Lower lobe of right lung (tissue), 2 donors: Measurements from ENCODE around the gene PLCL2. TPM values are rescaled to one million over a fixed set of nuclear protein-coding genes. Genes with fewer than 3 reads are reported as not detected.

Experiments
- ATAC-seq, 2 donors: fragments of 200-7000 bp; cut with Tn5 transposase; one replicate each; pipeline ENCODE4 v1.9.1; 2020 to 2022; ENCODE audit warnings: mild to moderate bottlenecking in 2 of 2, moderate library complexity in 2 of 2
- DNase-seq: peaks from one replicate; pipeline ENCODE4 v3.0.0-alpha.2; 2020
- H3K27ac ChIP-seq: fragments of 200-600 bp; one replicate; pipeline ENCODE4 v1.8.0; 2022
- H3K27me3 ChIP-seq: fragments of 200-600 bp; one replicate; pipeline ENCODE4 v1.8.0; 2022; ENCODE audit warnings: low read depth
- H3K36me3 ChIP-seq: fragments of 200-600 bp; one replicate; pipeline ENCODE4 v1.8.0; 2022; ENCODE audit warnings: mild to moderate bottlenecking
- H3K4me1 ChIP-seq: fragments of 200-600 bp; one replicate; pipeline ENCODE4 v1.8.0; 2022
- H3K4me3 ChIP-seq: fragments of 200-600 bp; one replicate; pipeline ENCODE4 v1.8.0; 2022; ENCODE audit warnings: mild to moderate bottlenecking
- H3K9me3 ChIP-seq: fragments of 200-600 bp; one replicate; pipeline ENCODE4 v1.8.0; 2022
- intact Hi-C: fragments of 100-400 bp; cut with DNase I; formaldehyde crosslinking; loops from one replicate; pipeline ENCODE4 v1.11.0; 2022
- total RNA-seq: library from RNA; stranded (reverse); fragmentation: NEBNext Ultra II Directional; extraction: Animal tissue kit (Norgen Biotek cat#: 25700); gene quantifications from one replicate; pipeline ENCODE4 v1.2.1, GENCODE V29; 2021
- TF ChIP-seq, protein P1 (sequence below): fragments of 200-600 bp; IDR thresholded peaks from one replicate; pipeline ENCODE4 v1.8.0; 2022; ENCODE audit warnings: antibody characterized with exemption, mild to moderate bottlenecking
- donor health status: DM: no; HTN: yes; CAD: no; lungs with severe emphysema.

PLCL2 gene
- total RNA-seq, 1 donor from 2014 or later: 12.1 TPM

DNA sequence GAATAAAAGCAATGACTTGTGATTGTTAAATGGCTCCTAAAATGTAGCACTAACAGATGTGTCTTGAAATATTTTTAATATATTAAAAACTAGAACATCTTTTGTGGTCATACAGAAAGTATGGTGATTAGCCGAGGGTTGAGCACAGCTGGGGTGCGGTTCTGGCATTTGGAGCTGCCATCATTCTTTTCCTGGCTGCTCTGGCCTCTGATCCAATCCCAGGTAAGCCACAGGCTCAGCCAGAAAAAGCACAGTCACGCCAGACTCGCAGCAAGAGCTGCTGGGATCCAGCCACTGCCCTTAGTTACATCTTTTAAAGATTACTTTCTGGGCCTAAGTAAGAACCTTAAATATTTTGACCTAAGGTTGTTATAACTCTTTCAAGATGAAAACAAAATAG, 196.8 kb downstream of the PLCL2 start:
- no peaks in the 10 kb centered on the region for H3K9me3 ChIP-seq
- TF ChIP-seq, protein P1, sequence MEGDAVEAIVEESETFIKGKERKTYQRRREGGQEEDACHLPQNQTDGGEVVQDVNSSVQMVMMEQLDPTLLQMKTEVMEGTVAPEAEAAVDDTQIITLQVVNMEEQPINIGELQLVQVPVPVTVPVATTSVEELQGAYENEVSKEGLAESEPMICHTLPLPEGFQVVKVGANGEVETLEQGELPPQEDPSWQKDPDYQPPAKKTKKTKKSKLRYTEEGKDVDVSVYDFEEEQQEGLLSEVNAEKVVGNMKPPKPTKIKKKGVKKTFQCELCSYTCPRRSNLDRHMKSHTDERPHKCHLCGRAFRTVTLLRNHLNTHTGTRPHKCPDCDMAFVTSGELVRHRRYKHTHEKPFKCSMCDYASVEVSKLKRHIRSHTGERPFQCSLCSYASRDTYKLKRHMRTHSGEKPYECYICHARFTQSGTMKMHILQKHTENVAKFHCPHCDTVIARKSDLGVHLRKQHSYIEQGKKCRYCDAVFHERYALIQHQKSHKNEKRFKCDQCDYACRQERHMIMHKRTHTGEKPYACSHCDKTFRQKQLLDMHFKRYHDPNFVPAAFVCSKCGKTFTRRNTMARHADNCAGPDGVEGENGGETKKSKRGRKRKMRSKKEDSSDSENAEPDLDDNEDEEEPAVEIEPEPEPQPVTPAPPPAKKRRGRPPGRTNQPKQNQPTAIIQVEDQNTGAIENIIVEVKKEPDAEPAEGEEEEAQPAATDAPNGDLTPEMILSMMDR: no peak
- no peaks in the 10 kb centered on the region for H3K4me1 ChIP-seq
- intact Hi-C loops: no loop called here
- H3K27me3 ChIP-seq: no peaks in the 10 kb centered on the region
- H3K27ac ChIP-seq: no peak overlapping the region
- H3K36me3 ChIP-seq: no peaks in the 10 kb centered on the region
- ATAC-seq (no peak), DNase-seq (no peak)
- H3K4me3 ChIP-seq: no peak overlapping the region

DNA sequence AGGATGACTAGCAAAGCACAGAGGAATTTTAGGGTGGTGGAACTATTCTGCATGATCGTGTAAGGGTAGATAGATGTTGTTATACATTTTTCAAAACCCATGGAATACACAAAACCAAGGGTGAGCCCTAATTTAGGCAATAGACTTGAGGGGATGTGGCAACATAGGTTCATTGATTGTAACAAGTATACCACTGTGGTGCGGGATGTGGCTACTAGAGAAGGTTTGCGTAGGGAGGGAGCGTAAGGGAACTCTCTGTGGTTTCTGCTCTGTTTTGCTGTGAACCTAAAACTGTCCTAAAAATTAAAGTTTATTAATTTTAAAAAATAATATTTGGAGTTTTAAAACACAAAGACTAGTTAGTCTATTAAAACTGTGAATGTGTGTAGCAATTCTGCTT, 202.8 kb downstream of the PLCL2 start:
- Histone ChIP-seq H3K4me1 (peaks cover 4% of the 10 kb centered on the region), H3K9me3 (no peaks in the 10 kb centered on the region), H3K4me3 (no peak overlapping the region), H3K36me3 (no peaks in the 10 kb centered on the region), H3K27ac (no peak overlapping the region), H3K27me3 (no peaks in the 10 kb centered on the region)
- DNase-seq: no peak
- TF ChIP-seq, protein P1: no peak
- intact Hi-C loops: no loop called here
- peak in 1 of 2 donors; percentile 50 for ATAC-seq

DNA sequence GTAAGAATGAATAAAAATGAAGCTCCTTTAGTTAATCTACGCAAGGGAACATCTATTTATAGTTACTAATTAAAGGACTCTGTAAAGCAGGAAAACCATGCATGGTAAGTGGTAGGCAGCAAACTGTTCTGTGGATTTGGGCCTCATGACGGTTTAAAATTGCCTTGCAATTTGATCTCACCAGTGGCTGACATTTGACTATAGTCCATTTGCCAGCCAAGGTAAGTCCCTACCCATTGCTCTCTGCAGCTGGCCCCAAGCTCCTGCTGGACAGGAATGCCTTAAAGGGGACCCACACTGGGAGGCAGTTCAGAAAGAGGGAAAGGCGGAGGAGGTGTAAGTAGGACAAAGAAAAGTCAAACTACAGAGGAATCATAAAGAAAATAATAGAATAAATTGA, 203.3 kb downstream of the PLCL2 start:
- TF ChIP-seq, protein P1: no peak
- Histone ChIP-seq H3K4me3 (no peak overlapping the region), H3K36me3 (no peaks in the 10 kb centered on the region), H3K9me3 (no peaks in the 10 kb centered on the region), H3K27ac (no peak overlapping the region), H3K27me3 (no peaks in the 10 kb centered on the region), H3K4me1 (peaks cover 4% of the 10 kb centered on the region)
- no peak for ATAC-seq
- no peak for DNase-seq
- intact Hi-C loops: no loop called here

DNA sequence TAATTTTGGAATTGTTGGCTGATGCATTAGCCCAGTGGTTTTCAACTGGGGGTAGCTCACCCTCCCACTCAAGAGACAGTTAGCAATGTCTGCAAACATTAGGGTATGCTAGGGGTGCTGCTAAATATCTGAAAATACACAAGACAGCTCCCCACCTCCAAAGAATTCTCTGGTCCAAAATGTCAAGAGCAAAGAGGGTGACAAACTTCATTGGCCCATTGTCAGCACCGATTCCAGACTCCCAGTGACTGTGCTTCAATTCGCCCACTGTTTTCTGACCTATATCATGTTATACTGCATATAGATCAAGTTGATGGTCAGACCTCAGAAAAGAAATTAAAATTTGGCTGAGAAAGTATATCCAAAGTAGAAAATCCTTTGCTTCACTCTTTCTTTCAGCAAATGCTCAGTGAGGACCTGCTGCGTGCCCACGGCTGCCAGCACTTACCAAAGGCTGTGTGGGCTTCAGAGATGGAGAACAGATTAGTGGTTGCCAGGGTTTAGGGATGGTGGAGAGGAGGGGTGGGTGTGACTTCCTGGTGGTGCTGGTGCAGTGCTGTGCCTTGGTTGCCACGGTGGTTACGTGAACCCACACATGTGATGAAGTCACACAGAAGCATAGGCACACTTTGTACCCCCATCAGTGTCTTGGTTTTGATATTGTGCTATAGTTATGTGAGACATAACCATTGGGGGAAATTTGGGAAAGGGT, 204.0 kb downstream of the PLCL2 start:
- intact Hi-C loops: no loop called here
- Histone ChIP-seq H3K36me3 (no peaks in the 10 kb centered on the region), H3K9me3 (no peaks in the 10 kb centered on the region), H3K4me1 (peaks cover 4% of the 10 kb centered on the region), H3K4me3 (no peak overlapping the region), H3K27ac (no peak overlapping the region), H3K27me3 (no peaks in the 10 kb centered on the region)
- TF ChIP-seq, protein P1: no peak
- ATAC-seq: peak; percentile 65 to 73
- no peak for DNase-seq

DNA sequence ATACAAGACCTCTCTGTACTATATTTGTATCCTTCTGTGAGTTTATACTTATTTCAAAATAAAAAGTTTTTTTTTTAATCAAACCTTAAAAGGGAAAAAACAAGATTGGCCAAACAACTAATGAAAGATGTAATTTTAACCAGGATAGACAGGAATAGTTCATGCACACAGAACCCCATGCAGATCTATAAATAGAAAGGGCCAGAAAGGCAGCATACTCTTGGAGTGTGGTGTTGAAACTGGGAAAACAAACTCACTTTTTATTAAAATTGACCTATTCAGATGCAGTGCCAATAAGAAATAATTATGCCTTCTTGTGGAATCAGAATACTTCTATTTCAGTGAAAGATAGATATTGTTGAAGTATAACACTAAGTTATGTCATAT, 204.6 kb downstream of the PLCL2 start:
- H3K36me3 ChIP-seq: no peaks in the 10 kb centered on the region
- H3K27me3 ChIP-seq: no peaks in the 10 kb centered on the region
- peaks cover 4% of the 10 kb centered on the region for H3K4me1 ChIP-seq
- H3K27ac ChIP-seq: no peak overlapping the region
- intact Hi-C loops: no loop called here
- no peaks in the 10 kb centered on the region for H3K9me3 ChIP-seq
- TF ChIP-seq, protein P1: no peak
- ATAC-seq (no peak), DNase-seq (no peak)
- no peak overlapping the region for H3K4me3 ChIP-seq
